B cell (primary cell): ENCODE measurements around the gene TNFRSF1A. TPM values are rescaled to one million over a fixed set of nuclear protein-coding genes. Genes with fewer than 3 reads are reported as not detected.

ENCODE experiments used
- ATAC-seq: fragments of 200-7000 bp; cut with Tn5 transposase; one replicate; pipeline ENCODE4 v1.10.0; 2021; ENCODE audit warnings: low read depth, mild to moderate bottlenecking, moderate number of reproducible peaks, moderate library complexity
- CTCF ChIA-PET: fragments of 350-600 bp; sonication (Branson Sonifier 250); formaldehyde crosslinking; loops from one replicate; lab custom pipeline; 2021; ENCODE audit warnings: antibody characterized with exemption, inconsistent platforms; lab: Charles Lee
- POLR2A ChIA-PET: fragments of 350-600 bp; sonication (Branson Sonifier 250); formaldehyde crosslinking; loops from one replicate; lab custom pipeline; 2021; ENCODE audit warnings: antibody characterized with exemption; lab: Charles Lee
- DNase-seq: peaks from one replicate; pipeline ENCODE4 v3.0.0; 2013
- H2AFZ ChIP-seq: 2 replicates; pipeline ENCODE4 v1.6.1; 2012; ENCODE audit warnings: mild to moderate bottlenecking, low read depth, low read length; ENCODE audit not compliant: insufficient read depth, poor library complexity, severe bottlenecking
- H3K27ac ChIP-seq, 2 donors: 1 replicate in 1 of 2; 2 replicates in 1 of 2; pipeline ENCODE4 v1.5.1; 2012 to 2013; ENCODE audit warnings: low read length in 2 of 2, mild to moderate bottlenecking in 2 of 2, moderate library complexity in 1 of 2
- H3K27me3 ChIP-seq, 4 experiments: fragments of 200-600 bp in 1 of 4; sonication (generic) in 1 of 4; replicated peaks in 1 of 4; 1 replicate in 2 of 4; 2 replicates in 2 of 4; pipeline versions ENCODE4 v1.6.1 to v1.7.0; 2013 to 2016; ENCODE audit warnings: low read length in 3 of 4, mild to moderate bottlenecking in 2 of 4, mixed read lengths in 1 of 4, moderate library complexity in 1 of 4; ENCODE audit not compliant: insufficient read depth in 4 of 4, control insufficient read depth in 3 of 4; ENCODE audit errors: control extremely low read depth in 1 of 4
- H3K36me3 ChIP-seq, 2 experiments: replicated peaks in 1 of 2; 1 replicate in 1 of 2; 2 replicates in 1 of 2; pipeline versions ENCODE4 v1.6.1 to v1.7.1; 2013; ENCODE audit warnings: low read length in 1 of 2; ENCODE audit not compliant: insufficient read depth in 2 of 2, control insufficient read depth in 1 of 2; ENCODE audit errors: control extremely low read depth in 1 of 2, extremely low read depth in 1 of 2
- H3K4me1 ChIP-seq, 2 donors: fragments of 200-600 bp in 1 of 2; sonication (generic) in 1 of 2; 1 replicate in 1 of 2; 2 replicates in 1 of 2; pipeline versions ENCODE4 v1.5.1 to v1.6.1; 2013 to 2017; ENCODE audit warnings: low read length in 2 of 2; ENCODE audit not compliant: control insufficient read depth in 2 of 2, insufficient read depth in 2 of 2
- H3K4me2 ChIP-seq: replicated peaks from 2 replicates; pipeline ENCODE3; 2012; ENCODE audit warnings: mild to moderate bottlenecking, low read depth, low read length; ENCODE audit not compliant: poor library complexity, severe bottlenecking
- H3K4me3 ChIP-seq, 5 experiments: fragments of 200-600 bp in 1 of 5; sonication (generic) in 1 of 5; 1 replicate in 3 of 5; 2 replicates in 2 of 5; pipeline versions ENCODE4 v1.5.1 to v1.7.0; 2011 to 2016; ENCODE audit warnings: low read length in 4 of 5, mild to moderate bottlenecking in 4 of 5, low read depth in 2 of 5, control low read depth in 1 of 5, moderate library complexity in 1 of 5; ENCODE audit not compliant: insufficient read depth in 1 of 5; ENCODE audit errors: control extremely low read depth in 1 of 5, extremely low read depth in 1 of 5
- H3K79me2 ChIP-seq: fragments of 200-600 bp; sonication (generic); one replicate; pipeline ENCODE4 v1.6.0; 2016; ENCODE audit warnings: low read length; ENCODE audit not compliant: control insufficient read depth, insufficient read depth
- H3K9ac ChIP-seq: fragments of 200-600 bp; sonication (generic); 2 replicates; pipeline ENCODE4 v1.6.1; 2017; ENCODE audit warnings: mild to moderate bottlenecking, low read length, moderate library complexity
- H3K9me3 ChIP-seq, 3 donors: one replicate each; pipeline versions ENCODE4 v1.6.1 to v1.7.1; 2013; ENCODE audit warnings: low read length in 2 of 3; ENCODE audit not compliant: control insufficient read depth in 2 of 3, insufficient read depth in 1 of 3; ENCODE audit errors: control extremely low read depth in 1 of 3
- H4K20me1 ChIP-seq: 2 replicates; pipeline ENCODE4 v1.6.0; 2012; ENCODE audit warnings: mild to moderate bottlenecking, low read length; ENCODE audit not compliant: insufficient read depth, control insufficient read depth, poor library complexity, severe bottlenecking
- H3K27ac Mint-ChIP-seq: one replicate; pipeline ENCODE4 v1.8.0; 2021; ENCODE audit warnings: mixed read lengths
- H3K27me3 Mint-ChIP-seq: one replicate; pipeline ENCODE4 v1.8.0; 2021; ENCODE audit warnings: mixed read lengths
- H3K4me1 Mint-ChIP-seq: one replicate; pipeline ENCODE4 v1.8.0; 2021; ENCODE audit warnings: mixed read lengths
- H3K4me3 Mint-ChIP-seq: one replicate; pipeline ENCODE4 v1.8.0; 2021; ENCODE audit warnings: mixed read lengths
- H3K9me3 Mint-ChIP-seq: one replicate; pipeline ENCODE4 v1.8.0; 2022; ENCODE audit warnings: mixed read lengths; ENCODE audit not compliant: insufficient read depth
- CTCF ChIP-seq: fragments of 200-600 bp; IDR thresholded peaks from one replicate; pipeline ENCODE4 v1.8.0; 2022; ENCODE audit warnings: antibody characterized with exemption, mild to moderate bottlenecking
- EZH2 ChIP-seq: IDR thresholded peaks from 2 replicates; pipeline ENCODE4 v1.6.1; 2012; ENCODE audit warnings: borderline replicate concordance, low read depth, mild to moderate bottlenecking, moderate library complexity, low read length; ENCODE audit not compliant: insufficient read depth, poor library complexity, severe bottlenecking
- WGBS: methylation state at CpG from one replicate; pipeline ENCODE4 v1.1.5; 2013; ENCODE audit warnings: missing lambda C conversion rate; ENCODE audit not compliant: insufficient coverage; 5-methylcytosine and 5-hydroxymethylcytosine counted together
- intact Hi-C: fragments of 100-400 bp; cut with micrococcal nuclease; formaldehyde crosslinking; loops from one replicate; pipeline ENCODE4 v1.10.0; 2022
- polyA plus RNA-seq: library from polyadenylated mRNA; depleted of rRNA; stranded (reverse); fragments of >200 nt; gene quantifications from 2 replicates; pipeline ENCODE4 v1.2.3, GENCODE V29; 2012
- total RNA-seq, 2 donors: library from RNA; stranded (reverse); fragments of 120-200 nt in 1 of 2; gene quantifications; 1 replicate in 1 of 2; 2 replicates in 1 of 2; pipeline versions ENCODE4 v1.2.3 to v1.2.4, GENCODE V29; 2013 to 2022

The TNFRSF1A gene
- total and polyA plus RNA-seq, 2 donors (not counting 1 experiment from before 2014, with no cell fraction given): 0.59 to 1.6 TPM

GRCh38 chr12:6355491-6356373, 13.9 kb upstream of the TNFRSF1A start:
- WGBS: 82% methylated on average over 8 of the region's 8 CpGs
- ATAC-seq (no peak), DNase-seq (no peak)
- Mint-ChIP-seq H3K27ac (no peak overlapping the region), H3K4me1 (no peaks in the 10 kb centered on the region), H3K9me3 (no peaks in the 10 kb centered on the region), H3K4me3 (no peak overlapping the region), H3K27me3 (peaks cover 78% of the 10 kb centered on the region)
- TF ChIP-seq EZH2: no peak
- no peak for TF ChIP-seq CTCF
- ChIA-PET POLR2A (no interaction called here), CTCF (interaction anchor here (0.8 kb wide), 1 partner anchor 109 kb away, joined by 3 read pairs; no protein-coding TSS in a partner anchor)
- H3K4me3 ChIP-seq: no peak overlapping the region
- H3K27me3 ChIP-seq: peaks cover 0 to 54% (median 14%) of the 10 kb centered on the region in 4 experiments
- H3K9ac ChIP-seq: no peak overlapping the region
- H4K20me1 ChIP-seq: no peaks in the 10 kb centered on the region
- H3K36me3 ChIP-seq: no peaks in the 10 kb centered on the region
- H3K4me1 ChIP-seq: peaks cover 0 to 4% of the 10 kb centered on the region in 2 donors
- no peaks in the 10 kb centered on the region for H3K9me3 ChIP-seq
- no peak overlapping the region for H2AFZ ChIP-seq
- H3K79me2 ChIP-seq: no peaks in the 10 kb centered on the region
- intact Hi-C loops: no loop called here
- no peak overlapping the region for H3K27ac ChIP-seq
- H3K4me2 ChIP-seq: no peak overlapping the region
